Peyer's patch (tissue), 4 donors: Measurements from ENCODE around the gene STUM.

Source experiments
- CTCF ChIP-seq, 6 experiments: fragments of 450-650 bp in 4 of 6; fragments of 200-600 bp in 2 of 6; sonication (generic) in 1 of 6; IDR thresholded peaks; one replicate each; pipeline ENCODE4 v1.5.1; 2017 to 2019; ENCODE audit warnings: antibody characterized with exemption in 6 of 6, mild to moderate bottlenecking in 3 of 6, moderate library complexity in 1 of 6
- POLR2A ChIP-seq, 2 donors: fragments of 450-650 bp; IDR thresholded peaks; one replicate each; pipeline ENCODE4 v1.5.1; 2017; ENCODE audit warnings: antibody characterized with exemption in 2 of 2, mild to moderate bottlenecking in 2 of 2, moderate library complexity in 2 of 2

- TF ChIP-seq POLR2A (IDR thresholded peaks at IDR 0.05) (no peak), CTCF (IDR thresholded peaks at IDR 0.05) (no peak)
These were observed 78.6 kb downstream of the STUM start for GRCh38 chr1:226627050-226627755.
